IPS-NIHi7 (cell line): ENCODE measurements around the gene KCNE3.

Experiments used
- DNase-seq: peaks from one replicate; pipeline ENCODE4 v3.0.0; 2012; ENCODE audit warnings: mixed read lengths; ENCODE audit errors: extremely low spot score

The KCNE3 gene

GRCh38 chr11:74471668-74472429 is 4.5 kb upstream of the KCNE3 start:
- no peak for DNase-seq

GRCh38 chr11:74471037-74471436 is 3.7 kb upstream of the KCNE3 start:
- DNase-seq, result no peak

GRCh38 chr11:74470526-74470925 is 3.2 kb upstream of the KCNE3 start:
- no peak for DNase-seq

GRCh38 chr11:74468936-74469335 is 1.6 kb upstream of the KCNE3 start:
- no peak for DNase-seq

- DNase-seq, result no peak
Measured at GRCh38 chr11:74468521-74468920, 1.2 kb upstream of the KCNE3 start.

- no peak for DNase-seq
Measured at GRCh38 chr11:74468058-74468457, 709 bp upstream of the KCNE3 start.

- no peak for DNase-seq
Measured at GRCh38 chr11:74465291-74465708, 2.0 kb downstream of the KCNE3 start.

- DNase-seq, result no peak
Measured at GRCh38 chr11:74464746-74465145, 2.6 kb downstream of the KCNE3 start.

- DNase-seq, result no peak
Measured at GRCh38 chr11:74463216-74463615, 4.1 kb downstream of the KCNE3 start.

GRCh38 chr11:74462631-74463030 is 4.7 kb downstream of the KCNE3 start:
- no peak for DNase-seq

GRCh38 chr11:74462009-74462408 is 5.3 kb downstream of the KCNE3 start:
- DNase-seq, result peak; percentile 77

- DNase-seq, result peak; percentile 13
Measured at GRCh38 chr11:74460481-74461154, 6.7 kb downstream of the KCNE3 start.

GRCh38 chr11:74460065-74460464 is 7.3 kb downstream of the KCNE3 start:
- no peak for DNase-seq

GRCh38 chr11:74459584-74459983 is 7.8 kb downstream of the KCNE3 start:
- DNase-seq, result no peak

- DNase-seq, result no peak
Measured at GRCh38 chr11:74457356-74457755, 10.0 kb downstream of the KCNE3 start.

GRCh38 chr11:74453373-74453975 is 13.9 kb downstream of the KCNE3 start:
- DNase-seq, result peak; percentile 83

- no peak for DNase-seq
Measured at GRCh38 chr11:74452366-74452765, 15.0 kb downstream of the KCNE3 start.

- no peak for DNase-seq
Measured at GRCh38 chr11:74450318-74450717, 17.0 kb downstream of the KCNE3 start.

GRCh38 chr11:74449369-74449931 is 17.9 kb downstream of the KCNE3 start:
- DNase-seq, result peak; percentile 75

- no peak for DNase-seq
Measured at GRCh38 chr11:74447720-74448119, 19.6 kb downstream of the KCNE3 start.

- no peak for DNase-seq
Measured at GRCh38 chr11:74446532-74446938, 20.8 kb downstream of the KCNE3 start.

GRCh38 chr11:74444173-74444826 is 23.0 kb downstream of the KCNE3 start:
- DNase-seq, result peak; percentile 18
